ENCODE measurements around the gene RERG. TPM values are rescaled to one million over a fixed set of nuclear protein-coding genes. Genes with fewer than 3 reads are reported as not detected.

The RERG gene
- polyA plus RNA-seq, 2 of the 4 experiments (the other 2 are of a cell fraction): 0.48 to 0.79 TPM

GRCh38 chr12:15206831-15207389 lies 14.3 kb downstream of the RERG start:
- Histone ChIP-seq H3K27ac (no peak overlapping the region), H3K4me2 (no peak overlapping the region), H3K4me3 (no peak overlapping the region), H3K9me3 (peaks cover 3% of the 10 kb centered on the region; the same call in 1 of the 3 replicates), H3K4me1 (peaks cover 19% of the 10 kb centered on the region)
- FAIRE-seq: no peak
- ChIA-PET POLR2A (no interaction called here), CTCF (interaction anchor here (0.9 to 5.1 kb wide), 4 partner anchors 14 to 69 kb away, joined by 3 to 31 read pairs (median 4); partner anchors contain the start of gene RERG)
- no peak for DNase-seq (ENCODE audit: low read depth in 1 of 2, low spot score in 1 of 2)
- WGBS (ENCODE audit: missing lambda C conversion rate): 53% methylated on average over 4 of the region's 4 CpGs
- ATAC-seq: no peak
- TF ChIP-seq ELK1 (IDR thresholded peaks at IDR 0.05; ENCODE audit: low read depth, low read length): no peak
- no peak for TF ChIP-seq HEYL (CRISPR knock-in tag; IDR thresholded peaks at IDR 0.05)
- no peak for TF ChIP-seq RCOR1 (IDR thresholded peaks at IDR 0.05; ENCODE audit: low read depth, low read length)
- TF ChIP-seq MAFK (IDR thresholded peaks at IDR 0.05; ENCODE audit: partially characterized antibody): no peak
- no peak for TF ChIP-seq REST (IDR thresholded peaks at IDR 0.05)
- TF ChIP-seq KDM5A (IDR thresholded peaks at IDR 0.05): no peak
- no peak for TF ChIP-seq MAZ (IDR thresholded peaks at IDR 0.05; ENCODE audit: borderline replicate concordance, low read depth, low read length)
- TF ChIP-seq RAD21 (conservative IDR thresholded peaks at IDR 0.05 in 1 of 2, IDR thresholded peaks at IDR 0.05 in 1 of 2): no peak
- TF ChIP-seq TFCP2L1 (CRISPR knock-in tag; IDR thresholded peaks at IDR 0.05): no peak
- no peak for TF ChIP-seq NFE2L2 (conservative IDR thresholded peaks at IDR 0.05; ENCODE audit: low read length)

GRCh38 chr12:15206338-15206737 lies 14.9 kb downstream of the RERG start:
- POLR2A ChIA-PET: no interaction called here
- no peak for TF ChIP-seq CBX8 (IDR thresholded peaks at IDR 0.05)
- no peak for TF ChIP-seq CHD4 (IDR thresholded peaks at IDR 0.05; ENCODE audit: borderline replicate concordance)
- TF ChIP-seq NFE2L2 (conservative IDR thresholded peaks at IDR 0.05; ENCODE audit: low read length): no peak
- TF ChIP-seq RCOR1 (IDR thresholded peaks at IDR 0.05; ENCODE audit: low read depth, low read length): no peak
- TF ChIP-seq KDM1A (IDR thresholded peaks at IDR 0.05; ENCODE audit: low read depth): no peak
- no peak for TF ChIP-seq EP300 (IDR thresholded peaks at IDR 0.05)
- TF ChIP-seq POLR2AphosphoS2 (conservative IDR thresholded peaks at IDR 0.05; ENCODE audit: low read length): no peak
- TF ChIP-seq EHF (CRISPR knock-in tag; IDR thresholded peaks at IDR 0.05): no peak
- no peak for TF ChIP-seq FOSB (CRISPR knock-in tag; IDR thresholded peaks at IDR 0.05)
- TF ChIP-seq, protein P1, sequence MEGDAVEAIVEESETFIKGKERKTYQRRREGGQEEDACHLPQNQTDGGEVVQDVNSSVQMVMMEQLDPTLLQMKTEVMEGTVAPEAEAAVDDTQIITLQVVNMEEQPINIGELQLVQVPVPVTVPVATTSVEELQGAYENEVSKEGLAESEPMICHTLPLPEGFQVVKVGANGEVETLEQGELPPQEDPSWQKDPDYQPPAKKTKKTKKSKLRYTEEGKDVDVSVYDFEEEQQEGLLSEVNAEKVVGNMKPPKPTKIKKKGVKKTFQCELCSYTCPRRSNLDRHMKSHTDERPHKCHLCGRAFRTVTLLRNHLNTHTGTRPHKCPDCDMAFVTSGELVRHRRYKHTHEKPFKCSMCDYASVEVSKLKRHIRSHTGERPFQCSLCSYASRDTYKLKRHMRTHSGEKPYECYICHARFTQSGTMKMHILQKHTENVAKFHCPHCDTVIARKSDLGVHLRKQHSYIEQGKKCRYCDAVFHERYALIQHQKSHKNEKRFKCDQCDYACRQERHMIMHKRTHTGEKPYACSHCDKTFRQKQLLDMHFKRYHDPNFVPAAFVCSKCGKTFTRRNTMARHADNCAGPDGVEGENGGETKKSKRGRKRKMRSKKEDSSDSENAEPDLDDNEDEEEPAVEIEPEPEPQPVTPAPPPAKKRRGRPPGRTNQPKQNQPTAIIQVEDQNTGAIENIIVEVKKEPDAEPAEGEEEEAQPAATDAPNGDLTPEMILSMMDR (IDR thresholded peaks at IDR 0.05): no peak
- no peak for TF ChIP-seq MAX (IDR thresholded peaks at IDR 0.05)
- TF ChIP-seq SREBF2 (IDR thresholded peaks at IDR 0.05): no peak
- TF ChIP-seq HES2 (IDR thresholded peaks at IDR 0.05): no peak
- no peak for TF ChIP-seq E2F6 (IDR thresholded peaks at IDR 0.05; ENCODE audit: borderline replicate concordance, low read depth)
- no peak for TF ChIP-seq FOXS1 (CRISPR knock-in tag; IDR thresholded peaks at IDR 0.05)
- CTCF ChIA-PET: interaction anchor here (1.5 to 5.1 kb wide), 2 partner anchors 14 to 54 kb away, joined by 4 to 31 read pairs; partner anchors contain the start of gene RERG
- Histone ChIP-seq H3K27ac (no peak overlapping the region), H3K4me2 (no peak overlapping the region), H3K4me1 (peaks cover 19% of the 10 kb centered on the region), H3K9me3 (peaks cover 3% of the 10 kb centered on the region; the same call in 1 of the 3 replicates), H3K4me3 (no peak overlapping the region)
- ATAC-seq (no peak), FAIRE-seq (no peak), DNase-seq (ENCODE audit: low read depth in 1 of 2, low spot score in 1 of 2) (no peak)
- 28% methylated on average over 4 of the region's 4 CpGs for WGBS (ENCODE audit: missing lambda C conversion rate)

All from A549 (cell line).